ENCODE results near the gene ISL2. TPM values are rescaled to one million over a fixed set of nuclear protein-coding genes. Genes with fewer than 3 reads are reported as not detected.

The ISL2 gene
- total RNA-seq, 1 experiment from 2014 or later = 0.51 TPM

GRCh38 chr15:76343313-76343996 is 6.9 kb downstream of the ISL2 start:
- H3K27me3 ChIP-seq (ENCODE audit: control insufficient read depth, insufficient read depth, low read length) = peaks cover 16% of the 10 kb centered on the region
- H3K9me3 ChIP-seq (ENCODE audit: control insufficient read depth, insufficient read depth, low read depth, low read length) = no peaks in the 10 kb centered on the region
- TF ChIP-seq POLR2AphosphoS5 (IDR thresholded peaks at IDR 0.05; ENCODE audit: low read depth, low read length) = no peak
- TF ChIP-seq TCF7L2 (IDR thresholded peaks at IDR 0.05; ENCODE audit: low read depth, low read length) = no peak
- no peak for TF ChIP-seq SIN3A (IDR thresholded peaks at IDR 0.05; ENCODE audit: borderline replicate concordance, insufficient read depth, low read depth, low read length)
- TF ChIP-seq, protein P1, sequence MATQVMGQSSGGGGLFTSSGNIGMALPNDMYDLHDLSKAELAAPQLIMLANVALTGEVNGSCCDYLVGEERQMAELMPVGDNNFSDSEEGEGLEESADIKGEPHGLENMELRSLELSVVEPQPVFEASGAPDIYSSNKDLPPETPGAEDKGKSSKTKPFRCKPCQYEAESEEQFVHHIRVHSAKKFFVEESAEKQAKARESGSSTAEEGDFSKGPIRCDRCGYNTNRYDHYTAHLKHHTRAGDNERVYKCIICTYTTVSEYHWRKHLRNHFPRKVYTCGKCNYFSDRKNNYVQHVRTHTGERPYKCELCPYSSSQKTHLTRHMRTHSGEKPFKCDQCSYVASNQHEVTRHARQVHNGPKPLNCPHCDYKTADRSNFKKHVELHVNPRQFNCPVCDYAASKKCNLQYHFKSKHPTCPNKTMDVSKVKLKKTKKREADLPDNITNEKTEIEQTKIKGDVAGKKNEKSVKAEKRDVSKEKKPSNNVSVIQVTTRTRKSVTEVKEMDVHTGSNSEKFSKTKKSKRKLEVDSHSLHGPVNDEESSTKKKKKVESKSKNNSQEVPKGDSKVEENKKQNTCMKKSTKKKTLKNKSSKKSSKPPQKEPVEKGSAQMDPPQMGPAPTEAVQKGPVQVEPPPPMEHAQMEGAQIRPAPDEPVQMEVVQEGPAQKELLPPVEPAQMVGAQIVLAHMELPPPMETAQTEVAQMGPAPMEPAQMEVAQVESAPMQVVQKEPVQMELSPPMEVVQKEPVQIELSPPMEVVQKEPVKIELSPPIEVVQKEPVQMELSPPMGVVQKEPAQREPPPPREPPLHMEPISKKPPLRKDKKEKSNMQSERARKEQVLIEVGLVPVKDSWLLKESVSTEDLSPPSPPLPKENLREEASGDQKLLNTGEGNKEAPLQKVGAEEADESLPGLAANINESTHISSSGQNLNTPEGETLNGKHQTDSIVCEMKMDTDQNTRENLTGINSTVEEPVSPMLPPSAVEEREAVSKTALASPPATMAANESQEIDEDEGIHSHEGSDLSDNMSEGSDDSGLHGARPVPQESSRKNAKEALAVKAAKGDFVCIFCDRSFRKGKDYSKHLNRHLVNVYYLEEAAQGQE (IDR thresholded peaks at IDR 0.05; ENCODE audit: insufficient read depth in 1 of 2, low read depth in 2 of 2, low read length in 1 of 2) = no peak
- TF ChIP-seq, protein P2, sequence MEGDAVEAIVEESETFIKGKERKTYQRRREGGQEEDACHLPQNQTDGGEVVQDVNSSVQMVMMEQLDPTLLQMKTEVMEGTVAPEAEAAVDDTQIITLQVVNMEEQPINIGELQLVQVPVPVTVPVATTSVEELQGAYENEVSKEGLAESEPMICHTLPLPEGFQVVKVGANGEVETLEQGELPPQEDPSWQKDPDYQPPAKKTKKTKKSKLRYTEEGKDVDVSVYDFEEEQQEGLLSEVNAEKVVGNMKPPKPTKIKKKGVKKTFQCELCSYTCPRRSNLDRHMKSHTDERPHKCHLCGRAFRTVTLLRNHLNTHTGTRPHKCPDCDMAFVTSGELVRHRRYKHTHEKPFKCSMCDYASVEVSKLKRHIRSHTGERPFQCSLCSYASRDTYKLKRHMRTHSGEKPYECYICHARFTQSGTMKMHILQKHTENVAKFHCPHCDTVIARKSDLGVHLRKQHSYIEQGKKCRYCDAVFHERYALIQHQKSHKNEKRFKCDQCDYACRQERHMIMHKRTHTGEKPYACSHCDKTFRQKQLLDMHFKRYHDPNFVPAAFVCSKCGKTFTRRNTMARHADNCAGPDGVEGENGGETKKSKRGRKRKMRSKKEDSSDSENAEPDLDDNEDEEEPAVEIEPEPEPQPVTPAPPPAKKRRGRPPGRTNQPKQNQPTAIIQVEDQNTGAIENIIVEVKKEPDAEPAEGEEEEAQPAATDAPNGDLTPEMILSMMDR (IDR thresholded peaks at IDR 0.05) = no peak
- ChIA-PET CTCF (no interaction called here), POLR2A (no interaction called here)
- intact Hi-C loops (cut with micrococcal nuclease; ENCODE audit: unreplicated experiment) = no loop called here
- H3K36me3 ChIP-seq (ENCODE audit: control insufficient read depth, insufficient read depth, low read length) = no peaks in the 10 kb centered on the region
- no peak overlapping the region for H3K4me3 ChIP-seq (ENCODE audit: low read depth in 2 of 2, low read length in 2 of 2)
- no TSS peak for BruUV-seq (replicated peaks)
- ATAC-seq (no peak), DNase-seq (ENCODE audit: low read depth, low spot score) (no peak)
- no peak overlapping the region for H3K27ac ChIP-seq (ENCODE audit: low read length)
- in situ Hi-C loops (cut with HindIII; ENCODE audit: low pct_unique_long_range_greater_than_20kb, low sequenced_read_pairs) = no loop called here
- H3K4me1 ChIP-seq (ENCODE audit: control insufficient read depth, insufficient read depth, low read length) = peaks cover 3% of the 10 kb centered on the region; the same call in 1 of the 2 replicates

DNA sequence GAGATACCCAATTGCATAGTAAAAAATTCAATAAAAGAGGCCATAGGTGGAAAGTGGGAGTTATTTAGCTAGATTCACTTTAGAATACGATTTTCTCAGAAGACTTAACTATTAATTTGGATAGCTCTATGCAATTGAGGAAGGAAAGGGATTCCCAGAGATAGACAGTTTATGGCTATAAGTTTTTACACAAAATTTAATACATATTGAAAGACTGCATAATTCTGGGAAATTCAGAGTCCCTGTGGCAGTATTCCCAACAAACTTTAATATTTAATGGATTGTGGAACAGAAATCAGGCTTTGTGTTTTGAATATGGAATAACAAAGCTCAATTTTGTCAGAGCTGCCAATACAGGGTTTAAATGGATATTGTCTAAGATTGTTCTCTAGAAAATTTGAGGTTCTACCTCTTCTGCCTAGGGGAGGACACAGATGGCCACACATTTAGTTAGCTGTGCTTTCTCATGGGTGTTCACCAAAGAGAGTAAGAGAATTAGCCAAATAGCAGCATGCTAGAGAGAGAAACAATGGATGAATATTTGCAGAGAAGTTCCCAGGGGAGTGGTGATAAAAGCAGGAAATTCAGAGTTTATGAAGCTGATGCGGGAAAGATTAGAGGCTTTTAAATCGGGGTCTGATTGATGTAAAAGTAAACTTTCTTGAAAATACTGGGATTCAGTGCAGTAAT is 8.5 kb downstream of the ISL2 start:
- ChIA-PET CTCF (no interaction called here), POLR2A (interaction anchor here (0.6 kb wide), 2 partner anchors 9 to 924 kb away, joined by 3 to 6 read pairs; partner anchors contain the start of gene ISL2)
- Histone ChIP-seq H3K9me3 (ENCODE audit: control insufficient read depth, insufficient read depth, low read depth, low read length) (no peaks in the 10 kb centered on the region), H3K4me1 (ENCODE audit: control insufficient read depth, insufficient read depth, low read length) (no peaks in the 10 kb centered on the region), H3K27ac (ENCODE audit: low read length) (no peak overlapping the region), H3K4me3 (ENCODE audit: low read depth in 2 of 2, low read length in 2 of 2) (peak overlapping the region in 1 of 2 experiments; percentile 72; a peak in 1 of 4 replicates), H3K27me3 (ENCODE audit: control insufficient read depth, insufficient read depth, low read length) (peaks cover 16% of the 10 kb centered on the region), H3K36me3 (ENCODE audit: control insufficient read depth, insufficient read depth, low read length) (no peaks in the 10 kb centered on the region)
- DNase-seq (ENCODE audit: low read depth, low spot score) (no peak), ATAC-seq (no peak)
- in situ Hi-C loops (cut with HindIII; ENCODE audit: low pct_unique_long_range_greater_than_20kb, low sequenced_read_pairs) = no loop called here
- TF ChIP-seq TCF7L2 (IDR thresholded peaks at IDR 0.05; ENCODE audit: low read depth, low read length) (no peak), SIN3A (IDR thresholded peaks at IDR 0.05; ENCODE audit: borderline replicate concordance, insufficient read depth, low read depth, low read length) (no peak), POLR2AphosphoS5 (IDR thresholded peaks at IDR 0.05; ENCODE audit: low read depth, low read length) (no peak)
- TF ChIP-seq, protein P2 (IDR thresholded peaks at IDR 0.05) = no peak
- TF ChIP-seq, protein P1 (IDR thresholded peaks at IDR 0.05; ENCODE audit: insufficient read depth in 1 of 2, low read depth in 2 of 2, low read length in 1 of 2) = no peak
- no TSS peak for BruUV-seq (replicated peaks)
- intact Hi-C loops (cut with micrococcal nuclease; ENCODE audit: unreplicated experiment) = no loop called here

Data from Panc1 (cell line).